ENCODE data around the gene RANBP1. TPM values are rescaled to one million over a fixed set of nuclear protein-coding genes. Genes with fewer than 3 reads are reported as not detected.

RANBP1 gene
- total and polyA plus RNA-seq, 9 of the 15 experiments (the other 6 are each of a cell fraction or from before 2014, with no cell fraction given) = 162 to 2,891 (median 1,289) TPM

GRCh38 chr22:20106849-20107237 is 9.1 kb upstream of the RANBP1 start:
- 95% methylated on average over 10 of the region's 10 CpGs for WGBS (ENCODE audit: insufficient coverage, low coverage, missing lambda C conversion rate)
- DNase-seq (ENCODE audit: extremely low read depth in 1 of 4, low spot score in 3 of 4) = no peak
- FAIRE-seq = no peak
- Histone ChIP-seq H2AFZ (ENCODE audit: low read depth, low read length) (no peak overlapping the region), H3K9me1 (ENCODE audit: control insufficient read depth, insufficient read depth, low read length) (peaks cover 9% of the 10 kb centered on the region), H3K4me3 (no peak overlapping the region), H3K36me3 (ENCODE audit: control insufficient read depth, insufficient read depth, low read length) (peaks cover 97% of the 10 kb centered on the region), H3K9me3 (replicated peaks; ENCODE audit: control insufficient read depth, insufficient read depth, low read depth, low read length) (no peaks in the 10 kb centered on the region), H4K20me1 (replicated peaks; ENCODE audit: control insufficient read depth, insufficient read depth, low read length) (peaks cover 74% of the 10 kb centered on the region), H3K79me2 (ENCODE audit: control insufficient read depth, insufficient read depth, low read length) (peaks cover 30% of the 10 kb centered on the region), H3K27me3 (ENCODE audit: control insufficient read depth in 2 of 2, insufficient read depth in 2 of 2, low read length in 2 of 2) (no peaks in the 10 kb centered on the region), H3K9ac (ENCODE audit: insufficient read depth in 1 of 2, low read depth in 2 of 2, low read length in 2 of 2) (peak overlapping the region in 1 of 2 experiments; percentile 49; a peak in 1 of 4 replicates), H3K4me2 (ENCODE audit: insufficient read depth, low read length) (no peak overlapping the region), H3K27ac (ENCODE audit: extremely low read depth, low read depth, low read length) (no peak overlapping the region), H3K4me1 (replicated peaks in 1 of 2; ENCODE audit: control insufficient read depth in 2 of 2, insufficient read depth in 2 of 2, low read length in 2 of 2) (peaks cover 0 to 45% of the 10 kb centered on the region in 2 experiments; a peak in 3 of 5 replicates)
- intact Hi-C loops (cut with micrococcal nuclease) = no loop called here
- no TSS peak for BruUV-seq (replicated peaks)
- in situ Hi-C loops (cut with MboI) = no loop called here
- no peak for ATAC-seq
- POLR2A ChIA-PET = interaction anchor here (0.6 to 20.7 kb wide), 5 partner anchors 11 to 48 kb away, joined by 3 to 513 read pairs (median 7); partner anchors contain the start of genes RANBP1 and TRMT2A
- CTCF ChIA-PET (ENCODE audit: low intra/inter-chr PET ratio) = no interaction called here
- TF ChIP-seq RBFOX2 (IDR thresholded peaks at IDR 0.05; ENCODE audit: low read depth, low read length) = peak; percentile 36; the same call in 1 of the 2 replicates
- no peak for TF ChIP-seq DNMT1 (IDR thresholded peaks at IDR 0.05)
- TF ChIP-seq ZC3H11A (IDR thresholded peaks at IDR 0.05; ENCODE audit: low read depth, low read length) = no peak
- TF ChIP-seq TSC22D4 (tag; IDR thresholded peaks at IDR 0.05) = 0 out of 2 replicates have a peak, but pooled peaks have one; percentile 47
- TF ChIP-seq ZFP1 (CRISPR knock-in tag; IDR thresholded peaks at IDR 0.05) = no peak
- TF ChIP-seq SUPT5H (IDR thresholded peaks at IDR 0.05) = peak; percentile 33; the same call in 1 of the 2 replicates
- peak; percentile 14 for TF ChIP-seq CHD7 (IDR thresholded peaks at IDR 0.05; ENCODE audit: low read depth, low read length)
- TF ChIP-seq COPS2 (conservative IDR thresholded peaks at IDR 0.05) = no peak
- TF ChIP-seq KDM4B (IDR thresholded peaks at IDR 0.05; ENCODE audit: borderline replicate concordance in 2 of 2, low read depth in 1 of 2) = 0 out of 4 replicates have a peak, but pooled peaks of 1 of the 2 experiments have one; percentile 39
- no peak for TF ChIP-seq NR4A1 (CRISPR knock-in tag; IDR thresholded peaks at IDR 0.05)
- TF ChIP-seq NR4A1 (tag; IDR thresholded peaks at IDR 0.05) = no peak

Measured in K562 (cell line).